Measurements from ENCODE around the gene NKAP.
"Not testable (repeated sequence)": the region's sequence is repeated elsewhere in the genome, so short reads cannot be mapped to it uniquely, and the experiment has no call there.

- not testable (repeated sequence) for TF ChIP-seq CTCF (IDR thresholded peaks at IDR 0.05); EZH2 (IDR thresholded peaks at IDR 0.05; ENCODE audit: borderline replicate concordance, insufficient read depth, low read depth, low read length, poor library complexity, severe bottlenecking)
Observed at GRCh38 chrX:119890626-119891025, 52.9 kb downstream of the NKAP start.

Measured in B cell (primary cell).